ENCODE data around the gene CFAP97D2. TPM values are rescaled to one million over a fixed set of nuclear protein-coding genes. Genes with fewer than 3 reads are reported as not detected.

The CFAP97D2 gene
- total RNA-seq, 2 experiments from 2014 or later: 0.47 to 0.52 TPM

DNA sequence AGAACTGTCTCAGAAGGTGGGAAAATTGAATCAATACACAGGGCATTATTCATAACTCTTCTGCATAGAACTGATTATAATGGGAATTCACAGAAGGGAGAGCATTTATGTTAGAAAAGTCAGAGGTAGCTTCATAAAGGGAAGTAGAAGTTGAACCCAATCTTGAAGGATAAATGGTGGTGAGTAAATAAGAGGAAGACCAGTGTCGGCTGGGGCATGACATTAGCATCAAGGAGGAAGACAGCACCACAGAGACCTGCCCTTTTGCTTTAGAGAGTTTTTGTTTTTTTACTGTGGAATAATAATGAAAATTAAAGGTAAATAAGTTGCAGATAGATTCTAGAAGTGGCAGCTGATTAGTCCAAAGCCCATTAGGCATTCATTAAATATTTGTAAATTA, 77.5 kb downstream of the CFAP97D2 start:
- no peak overlapping the region for H3K27ac ChIP-seq (ENCODE audit: low read depth in 1 of 2, low read length in 2 of 2)
- Mint-ChIP-seq H3K36me3 (ENCODE audit: low read depth) (peaks cover 94% of the 10 kb centered on the region), H3K4me1 (ENCODE audit: low read depth) (peaks cover 15% of the 10 kb centered on the region), H3K27ac (no peak overlapping the region), H3K4me3 (no peak overlapping the region), H3K9me3 (no peaks in the 10 kb centered on the region), H3K27me3 (no peaks in the 10 kb centered on the region)
- POLR2A ChIA-PET: interaction anchor here (1.3 kb wide), 1 partner anchor 57 kb away, joined by 3 read pairs; no protein-coding TSS in a partner anchor
- peaks cover 4% of the 10 kb centered on the region for H3K4me1 ChIP-seq (ENCODE audit: insufficient read depth, low read length)
- DNase-seq: no peak
- CTCF ChIA-PET: no interaction called here
- no peak for ATAC-seq (ENCODE audit: poor library complexity)
- H3K9me3 ChIP-seq (ENCODE audit: control insufficient read depth in 1 of 2, insufficient read depth in 1 of 2, low read length in 2 of 2): no peaks in the 10 kb centered on the region
- H3K4me3 ChIP-seq (ENCODE audit: low read length): no peak overlapping the region
- TF ChIP-seq, protein P1, sequence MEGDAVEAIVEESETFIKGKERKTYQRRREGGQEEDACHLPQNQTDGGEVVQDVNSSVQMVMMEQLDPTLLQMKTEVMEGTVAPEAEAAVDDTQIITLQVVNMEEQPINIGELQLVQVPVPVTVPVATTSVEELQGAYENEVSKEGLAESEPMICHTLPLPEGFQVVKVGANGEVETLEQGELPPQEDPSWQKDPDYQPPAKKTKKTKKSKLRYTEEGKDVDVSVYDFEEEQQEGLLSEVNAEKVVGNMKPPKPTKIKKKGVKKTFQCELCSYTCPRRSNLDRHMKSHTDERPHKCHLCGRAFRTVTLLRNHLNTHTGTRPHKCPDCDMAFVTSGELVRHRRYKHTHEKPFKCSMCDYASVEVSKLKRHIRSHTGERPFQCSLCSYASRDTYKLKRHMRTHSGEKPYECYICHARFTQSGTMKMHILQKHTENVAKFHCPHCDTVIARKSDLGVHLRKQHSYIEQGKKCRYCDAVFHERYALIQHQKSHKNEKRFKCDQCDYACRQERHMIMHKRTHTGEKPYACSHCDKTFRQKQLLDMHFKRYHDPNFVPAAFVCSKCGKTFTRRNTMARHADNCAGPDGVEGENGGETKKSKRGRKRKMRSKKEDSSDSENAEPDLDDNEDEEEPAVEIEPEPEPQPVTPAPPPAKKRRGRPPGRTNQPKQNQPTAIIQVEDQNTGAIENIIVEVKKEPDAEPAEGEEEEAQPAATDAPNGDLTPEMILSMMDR (IDR thresholded peaks at IDR 0.05): no peak
- peaks cover 91% of the 10 kb centered on the region for H3K36me3 ChIP-seq (ENCODE audit: insufficient read depth, low read length)
- H3K27me3 ChIP-seq (ENCODE audit: control insufficient read depth in 1 of 2, insufficient read depth in 2 of 2, low read length in 2 of 2): no peaks in the 10 kb centered on the region
- intact Hi-C loops (cut with DNase I, micrococcal nuclease): no loop called here

DNA sequence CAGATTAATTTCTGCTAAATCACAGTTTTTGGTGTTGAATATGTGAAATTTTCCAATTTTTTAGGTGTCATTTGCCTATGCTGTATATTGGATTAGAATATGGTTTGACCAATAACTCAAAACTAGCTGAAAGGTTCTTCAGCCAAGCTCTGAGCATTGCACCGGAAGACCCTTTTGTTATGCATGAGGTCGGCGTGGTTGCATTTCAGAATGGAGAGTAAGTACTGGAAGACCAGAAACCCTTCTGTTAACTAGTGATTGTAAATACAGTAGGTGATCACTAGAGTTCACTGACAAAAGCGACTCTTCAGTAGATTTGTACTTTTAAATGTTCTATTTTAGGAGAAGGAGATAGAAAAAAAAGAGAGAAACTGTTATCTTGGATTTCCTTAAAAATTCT, 78.0 kb downstream of the CFAP97D2 start:
- H3K27me3 Mint-ChIP-seq: no peaks in the 10 kb centered on the region
- no peak overlapping the region for H3K4me3 ChIP-seq (ENCODE audit: low read length)
- no peak overlapping the region for H3K27ac ChIP-seq (ENCODE audit: low read depth in 1 of 2, low read length in 2 of 2)
- TF ChIP-seq, protein P1 (IDR thresholded peaks at IDR 0.05): no peak
- no peak overlapping the region for H3K27ac Mint-ChIP-seq
- H3K9me3 Mint-ChIP-seq: no peaks in the 10 kb centered on the region
- H3K27me3 ChIP-seq (ENCODE audit: control insufficient read depth in 1 of 2, insufficient read depth in 2 of 2, low read length in 2 of 2): no peaks in the 10 kb centered on the region
- H3K4me3 Mint-ChIP-seq: no peak overlapping the region
- ChIA-PET POLR2A (interaction anchor here (1.3 kb wide), 1 partner anchor 56 kb away, joined by 3 read pairs; no protein-coding TSS in a partner anchor), CTCF (no interaction called here)
- intact Hi-C loops (cut with DNase I, micrococcal nuclease): no loop called here
- DNase-seq (no peak), ATAC-seq (ENCODE audit: poor library complexity) (no peak)
- peaks cover 19% of the 10 kb centered on the region for H3K4me1 Mint-ChIP-seq (ENCODE audit: low read depth)
- H3K4me1 ChIP-seq (ENCODE audit: insufficient read depth, low read length): peaks cover 6% of the 10 kb centered on the region
- H3K9me3 ChIP-seq (ENCODE audit: control insufficient read depth in 1 of 2, insufficient read depth in 1 of 2, low read length in 2 of 2): no peaks in the 10 kb centered on the region
- H3K36me3 Mint-ChIP-seq (ENCODE audit: low read depth): peaks cover 94% of the 10 kb centered on the region
- H3K36me3 ChIP-seq (ENCODE audit: insufficient read depth, low read length): peaks cover 89% of the 10 kb centered on the region

DNA sequence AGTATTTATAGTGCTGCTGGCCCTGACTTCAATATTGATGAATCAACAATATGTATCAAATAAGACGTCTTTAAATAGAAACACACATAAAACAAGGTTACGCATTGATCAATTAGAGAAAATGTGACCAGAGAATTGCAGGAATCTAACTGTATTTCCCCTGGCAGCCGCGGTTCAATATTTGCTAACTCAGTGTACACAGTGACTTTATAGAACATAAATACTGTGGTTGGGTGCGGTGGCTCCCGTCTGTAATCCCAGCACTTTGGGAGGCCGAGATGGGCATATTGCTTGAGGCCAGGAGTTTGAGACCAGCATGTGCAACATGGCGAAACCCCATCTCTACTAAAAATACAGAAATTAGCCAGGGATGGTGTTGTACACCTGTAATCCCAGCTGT, 79.5 kb downstream of the CFAP97D2 start:
- H3K9me3 Mint-ChIP-seq: no peaks in the 10 kb centered on the region
- intact Hi-C loops (cut with DNase I, micrococcal nuclease): no loop called here

More for the DNA sequence above, 79.5 kb downstream of the CFAP97D2 start:
- DNase-seq (no peak), ATAC-seq (ENCODE audit: poor library complexity) (no peak)
- no peaks in the 10 kb centered on the region for H3K27me3 ChIP-seq (ENCODE audit: control insufficient read depth in 1 of 2, insufficient read depth in 2 of 2, low read length in 2 of 2)
- Mint-ChIP-seq H3K27ac (no peak overlapping the region), H3K4me3 (no peak overlapping the region), H3K4me1 (ENCODE audit: low read depth) (peaks cover 31% of the 10 kb centered on the region), H3K27me3 (no peaks in the 10 kb centered on the region), H3K36me3 (ENCODE audit: low read depth) (peaks cover 96% of the 10 kb centered on the region)
- peaks cover 17% of the 10 kb centered on the region for H3K4me1 ChIP-seq (ENCODE audit: insufficient read depth, low read length)
- H3K4me3 ChIP-seq (ENCODE audit: low read length): no peak overlapping the region
- no peak overlapping the region for H3K27ac ChIP-seq (ENCODE audit: low read depth in 1 of 2, low read length in 2 of 2)
- peaks cover 89% of the 10 kb centered on the region for H3K36me3 ChIP-seq (ENCODE audit: insufficient read depth, low read length)
- TF ChIP-seq, protein P1 (IDR thresholded peaks at IDR 0.05): no peak
- ChIA-PET CTCF (interaction anchor here (0.6 kb wide), 1 partner anchor 349 kb away, joined by 3 read pairs; no protein-coding TSS in a partner anchor), POLR2A (no interaction called here)
- no peaks in the 10 kb centered on the region for H3K9me3 ChIP-seq (ENCODE audit: control insufficient read depth in 1 of 2, insufficient read depth in 1 of 2, low read length in 2 of 2)

Measured in CD4-positive, alpha-beta T cell (primary cell).